Progenitor cell of endocrine pancreas (in vitro differentiated cells): ENCODE measurements around the gene MOB2. TPM values are rescaled to one million over a fixed set of nuclear protein-coding genes. Genes with fewer than 3 reads are reported as not detected.

Experiments
- DNase-seq: peaks from one replicate; pipeline ENCODE4 v3.0.0; 2021; ENCODE audit warnings: low spot score; ENCODE audit not compliant: unreplicated experiment
- H3K27ac Mint-ChIP-seq: 2 replicates; pipeline ENCODE4 v1.8.0; 2021; ENCODE audit warnings: mild to moderate bottlenecking, moderate library complexity, mixed read lengths
- H3K27me3 Mint-ChIP-seq: 2 replicates; pipeline ENCODE4 v1.8.0; 2021; ENCODE audit warnings: mixed read lengths
- H3K36me3 Mint-ChIP-seq: 2 replicates; pipeline ENCODE4 v1.8.0; 2022; ENCODE audit warnings: mixed read lengths; ENCODE audit not compliant: insufficient read depth
- H3K4me1 Mint-ChIP-seq: 2 replicates; pipeline ENCODE4 v1.8.0; 2021; ENCODE audit warnings: low read depth, mixed read lengths
- H3K4me3 Mint-ChIP-seq: 2 replicates; pipeline ENCODE4 v1.8.0; 2021; ENCODE audit warnings: low read depth, mild to moderate bottlenecking, moderate library complexity, mixed read lengths
- H3K9me3 Mint-ChIP-seq: 2 replicates; pipeline ENCODE4 v1.8.0; 2021; ENCODE audit warnings: low read depth, mixed read lengths
- long read RNA-seq: library from polyadenylated mRNA; unstranded; transcript quantifications from one replicate; pipeline ENCODE4 v2.0.0, GENCODE V29; 2020
- total RNA-seq: library from RNA; stranded (reverse); gene quantifications from 2 replicates; pipeline ENCODE4 v1.2.1, GENCODE V29; 2021
- TF ChIP-seq, protein P1 (sequence below): fragments of 200-600 bp; sonication (generic); IDR thresholded peaks from one replicate; pipeline ENCODE4 v1.5.0; 2021; ENCODE audit warnings: antibody characterized with exemption, mild to moderate bottlenecking; ENCODE audit not compliant: unreplicated experiment

Gene MOB2, protein sequence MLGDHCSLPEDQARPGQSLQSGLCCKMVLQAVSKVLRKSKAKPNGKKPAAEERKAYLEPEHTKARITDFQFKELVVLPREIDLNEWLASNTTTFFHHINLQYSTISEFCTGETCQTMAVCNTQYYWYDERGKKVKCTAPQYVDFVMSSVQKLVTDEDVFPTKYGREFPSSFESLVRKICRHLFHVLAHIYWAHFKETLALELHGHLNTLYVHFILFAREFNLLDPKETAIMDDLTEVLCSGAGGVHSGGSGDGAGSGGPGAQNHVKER
- 30.4 and 33.3 TPM in 2 replicates for total RNA-seq
- long read RNA-seq: 0 reads

GRCh38 chr11:1486054-1486825, at the start of gene MOB2:
MOB2 (minus strand) TSS chr11:1486779; CDS start chr11:1486556, 223 bp downstream.
- no peak for DNase-seq
- Mint-ChIP-seq H3K9me3 (no peaks in the 10 kb centered on the region), H3K27me3 (no peaks in the 10 kb centered on the region), H3K27ac (no peak within 1 kb of the TSS), H3K4me1 (peaks cover 6% of the 10 kb centered on the region), H3K4me3 (no peak within 1 kb of the TSS), H3K36me3 (no peaks in the 10 kb centered on the region)
- TF ChIP-seq, protein P1, sequence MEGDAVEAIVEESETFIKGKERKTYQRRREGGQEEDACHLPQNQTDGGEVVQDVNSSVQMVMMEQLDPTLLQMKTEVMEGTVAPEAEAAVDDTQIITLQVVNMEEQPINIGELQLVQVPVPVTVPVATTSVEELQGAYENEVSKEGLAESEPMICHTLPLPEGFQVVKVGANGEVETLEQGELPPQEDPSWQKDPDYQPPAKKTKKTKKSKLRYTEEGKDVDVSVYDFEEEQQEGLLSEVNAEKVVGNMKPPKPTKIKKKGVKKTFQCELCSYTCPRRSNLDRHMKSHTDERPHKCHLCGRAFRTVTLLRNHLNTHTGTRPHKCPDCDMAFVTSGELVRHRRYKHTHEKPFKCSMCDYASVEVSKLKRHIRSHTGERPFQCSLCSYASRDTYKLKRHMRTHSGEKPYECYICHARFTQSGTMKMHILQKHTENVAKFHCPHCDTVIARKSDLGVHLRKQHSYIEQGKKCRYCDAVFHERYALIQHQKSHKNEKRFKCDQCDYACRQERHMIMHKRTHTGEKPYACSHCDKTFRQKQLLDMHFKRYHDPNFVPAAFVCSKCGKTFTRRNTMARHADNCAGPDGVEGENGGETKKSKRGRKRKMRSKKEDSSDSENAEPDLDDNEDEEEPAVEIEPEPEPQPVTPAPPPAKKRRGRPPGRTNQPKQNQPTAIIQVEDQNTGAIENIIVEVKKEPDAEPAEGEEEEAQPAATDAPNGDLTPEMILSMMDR: no peak

- Mint-ChIP-seq H3K9me3 (no peaks in the 10 kb centered on the region), H3K4me1 (no peaks in the 10 kb centered on the region), H3K36me3 (no peaks in the 10 kb centered on the region), H3K27me3 (peaks cover 16% of the 10 kb centered on the region), H3K4me3 (no peak overlapping the region), H3K27ac (no peak overlapping the region)
- TF ChIP-seq, protein P1: no peak
- DNase-seq: no peak
These were observed 48.1 kb upstream of the MOB2 start for GRCh38 chr11:1534682-1535081.

GRCh38 chr11:1534171-1534570, 47.6 kb upstream of the MOB2 start:
- peaks cover 11% of the 10 kb centered on the region for H3K27me3 Mint-ChIP-seq
- no peaks in the 10 kb centered on the region for H3K4me1 Mint-ChIP-seq
- H3K36me3 Mint-ChIP-seq: no peaks in the 10 kb centered on the region
- no peak for DNase-seq
- TF ChIP-seq, protein P1: no peak
- no peak overlapping the region for H3K27ac Mint-ChIP-seq
- H3K9me3 Mint-ChIP-seq: no peaks in the 10 kb centered on the region
- H3K4me3 Mint-ChIP-seq: no peak overlapping the region

DNA sequence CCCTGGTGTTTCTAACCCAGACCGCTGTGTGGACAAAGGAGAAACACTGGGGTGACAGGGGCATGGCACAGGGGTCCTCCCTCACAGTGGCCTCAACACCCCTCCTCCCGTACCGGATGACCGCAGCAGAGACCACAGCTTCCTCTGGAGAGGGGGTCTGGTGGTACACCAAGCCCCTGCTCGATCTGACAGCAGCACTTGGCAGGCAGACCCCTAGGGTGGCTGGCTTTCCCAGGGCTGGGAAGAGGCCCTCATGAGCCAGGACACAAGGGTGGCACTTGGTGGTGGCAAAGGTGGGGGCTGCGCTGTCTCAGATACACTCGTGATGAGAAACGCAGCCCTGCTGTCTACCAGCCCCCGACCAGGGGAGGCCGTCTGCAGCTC, 46.8 kb upstream of the MOB2 start:
- TF ChIP-seq, protein P1: no peak
- Mint-ChIP-seq H3K36me3 (no peaks in the 10 kb centered on the region), H3K9me3 (no peaks in the 10 kb centered on the region), H3K27ac (no peak overlapping the region), H3K4me3 (no peak overlapping the region), H3K27me3 (peaks cover 7% of the 10 kb centered on the region), H3K4me1 (no peaks in the 10 kb centered on the region)
- DNase-seq: no peak

DNA sequence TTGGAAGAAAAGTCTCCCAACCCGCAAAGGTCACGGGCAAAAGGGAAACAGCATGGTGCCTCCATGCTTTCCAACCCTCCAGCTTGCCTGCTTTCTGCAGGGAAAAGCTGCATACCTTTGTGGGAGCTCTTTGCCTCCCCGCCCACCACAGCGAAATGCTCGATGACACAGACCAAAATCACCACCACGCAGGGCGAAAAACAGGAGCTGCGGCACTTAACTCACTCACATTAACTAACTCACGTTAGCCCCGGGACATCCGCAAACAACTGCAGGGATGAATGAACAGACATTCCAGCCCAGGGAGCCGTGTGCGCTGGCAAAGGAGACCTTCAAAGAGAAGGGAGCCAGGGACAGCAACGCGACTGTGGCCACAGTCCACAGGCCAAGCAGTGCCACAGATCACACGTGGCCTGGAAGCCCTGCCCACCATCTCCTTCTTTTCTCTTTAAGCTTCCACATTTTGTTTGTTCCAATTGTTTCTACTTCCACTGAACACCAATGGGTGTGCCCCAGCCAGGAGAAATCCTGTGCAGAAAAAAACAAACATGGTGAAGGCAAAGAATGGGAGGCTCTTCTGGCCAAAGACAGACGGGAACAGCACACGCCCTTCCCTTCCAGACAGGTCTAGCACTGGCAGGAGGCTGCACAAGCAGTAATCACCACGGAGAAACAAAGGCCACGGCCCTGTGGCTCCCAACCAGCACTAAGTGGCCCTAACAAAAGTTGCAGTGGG, 46.2 kb upstream of the MOB2 start:
- Mint-ChIP-seq H3K27me3 (peaks cover 1% of the 10 kb centered on the region), H3K27ac (no peak overlapping the region), H3K9me3 (no peaks in the 10 kb centered on the region), H3K4me1 (no peaks in the 10 kb centered on the region), H3K4me3 (no peak overlapping the region), H3K36me3 (no peaks in the 10 kb centered on the region)
- TF ChIP-seq, protein P1: no peak
- DNase-seq: no peak
